HCT116 (cell line): ENCODE results near the gene LY6G6D. TPM values are rescaled to one million over a fixed set of nuclear protein-coding genes. Genes with fewer than 3 reads are reported as not detected.

Experiments
- ATAC-seq: fragments of 200-7000 bp; cut with Tn5 transposase; 2 replicates; pipeline ENCODE4 v1.9.1; 2020; ENCODE audit warnings: mild to moderate bottlenecking, moderate library complexity
- BruUV-seq: library from RNA; stranded (reverse); fragments of 400-500 nt; replicated peaks from 2 replicates; lab custom pipeline; 2021; lab: Mats Ljungman, UMichigan
- CTCF ChIA-PET: fragments of 300-600 bp; sonication (Branson Sonifier 250); formaldehyde crosslinking; loops from one replicate; lab custom pipeline; 2021; ENCODE audit warnings: antibody characterized with exemption; lab: Charles Lee
- POLR2A ChIA-PET: fragments of 300-600, 350-600 bp; sonication (Branson Sonifier 250); formaldehyde crosslinking; loops from one replicate; lab custom pipeline; 2021; ENCODE audit warnings: antibody characterized with exemption; lab: Charles Lee
- RAD21 ChIA-PET, 2 experiments: fragments of 300-600 bp; sonication (Branson Sonifier 250); formaldehyde crosslinking; loops; one replicate each; lab custom pipeline; 2023; ENCODE audit warnings: low total read pairs in 2 of 2; ENCODE audit not compliant: uncharacterized antibody in 2 of 2, unreplicated experiment in 2 of 2, low non-redundant PET in 1 of 2; lab: Charles Lee
- DNase-seq: peaks from one replicate; pipeline ENCODE4 v3.0.0-alpha.2; 2010; ENCODE audit warnings: low read depth, low spot score
- H2AFZ ChIP-seq: fragments of 200-600 bp; shearing (Covaris generic), sonication (generic); 2 replicates; pipeline ENCODE4 v1.6.1; 2017; ENCODE audit warnings: low read depth, mixed run types, mixed read lengths, antibody characterized with exemption, low read length; ENCODE audit not compliant: poor library complexity, severe bottlenecking
- H3K27ac ChIP-seq: 2 replicates; pipeline ENCODE4 v1.5.1; 2012; ENCODE audit warnings: low read depth, low read length
- H3K27me3 ChIP-seq: fragments of 200-600 bp; sonication (generic); 2 replicates; pipeline ENCODE4 v1.6.1; 2016; ENCODE audit warnings: mixed run types, low read length, mixed read lengths; ENCODE audit not compliant: insufficient read depth
- H3K36me3 ChIP-seq, 2 experiments: fragments of 200-500 bp in 1 of 2; fragments of 200-600 bp in 1 of 2; sonication (Bioruptor generic) in 1 of 2; sonication (generic) in 1 of 2; 2 replicates each; pipeline versions ENCODE4 v1.5.1 to v1.6.1; 2014 to 2016; ENCODE audit warnings: low read length in 2 of 2, inconsistent platforms in 1 of 2, mixed read lengths in 1 of 2, mixed run types in 1 of 2; ENCODE audit not compliant: insufficient read depth in 2 of 2, control insufficient read depth in 1 of 2
- H3K4me1 ChIP-seq, 2 experiments: fragments of 200-600 bp in 1 of 2; sonication (generic) in 1 of 2; 2 replicates each; pipeline versions ENCODE4 v1.5.1 to v1.6.1; 2012 to 2017; ENCODE audit warnings: low read length in 2 of 2, inconsistent platforms in 1 of 2, mild to moderate bottlenecking in 1 of 2, mixed read lengths in 1 of 2, mixed run types in 1 of 2, moderate library complexity in 1 of 2; ENCODE audit not compliant: insufficient read depth in 2 of 2, control insufficient read depth in 1 of 2
- H3K4me2 ChIP-seq: fragments of 200-600 bp; sonication (generic); 2 replicates; pipeline ENCODE4 v1.6.1; 2017; ENCODE audit warnings: mixed run types, low read length, mixed read lengths
- H3K4me3 ChIP-seq, 2 experiments: fragments of 200-600 bp in 1 of 2; sonication (generic) in 1 of 2; replicated peaks in 1 of 2; 2 replicates each; pipeline ENCODE4 v1.5.1; 2011 to 2016; ENCODE audit warnings: low read length in 2 of 2, control low read depth in 1 of 2, low read depth in 1 of 2, mild to moderate bottlenecking in 1 of 2, mixed read lengths in 1 of 2, mixed run types in 1 of 2
- H3K79me2 ChIP-seq: fragments of 200-600 bp; sonication (generic); 2 replicates; pipeline ENCODE4 v1.6.1; 2017; ENCODE audit warnings: mild to moderate bottlenecking, mixed run types, low read length, moderate library complexity, mixed read lengths; ENCODE audit not compliant: insufficient read depth
- H3K9ac ChIP-seq: fragments of 200-600 bp; sonication (generic); 2 replicates; pipeline ENCODE4 v1.6.1; 2016; ENCODE audit warnings: low read length, mixed read lengths
- H3K9me2 ChIP-seq: fragments of 200-600 bp; sonication (generic), shearing (Covaris generic); 2 replicates; pipeline ENCODE4 v1.6.1; 2017; ENCODE audit warnings: mixed run types, mild to moderate bottlenecking, moderate library complexity; ENCODE audit not compliant: insufficient read depth
- H3K9me3 ChIP-seq, 2 experiments: fragments of 200-500 bp in 1 of 2; fragments of 200-600 bp in 1 of 2; sonication (Bioruptor generic) in 1 of 2; sonication (generic) in 1 of 2; 2 replicates each; pipeline ENCODE4 v1.6.1; 2014 to 2017; ENCODE audit warnings: low read length in 2 of 2, mixed read lengths in 2 of 2, inconsistent platforms in 1 of 2, low read depth in 1 of 2, mild to moderate bottlenecking in 1 of 2, mixed run types in 1 of 2, moderate library complexity in 1 of 2; ENCODE audit not compliant: control insufficient read depth in 1 of 2, insufficient read depth in 1 of 2
- H4K20me1 ChIP-seq: fragments of 200-600 bp; sonication (generic), shearing (Covaris generic); 2 replicates; pipeline ENCODE4 v1.6.1; 2017; ENCODE audit warnings: mixed run types, mild to moderate bottlenecking, moderate library complexity; ENCODE audit not compliant: insufficient read depth
- CEBPB ChIP-seq: IDR thresholded peaks from 2 replicates; pipeline ENCODE4 v1.6.1; 2012; ENCODE audit warnings: low read depth
- EZH2 ChIP-seq: fragments of 200-600 bp; sonication (generic); IDR thresholded peaks from 2 replicates; pipeline ENCODE4 v1.6.1; 2017; ENCODE audit warnings: antibody characterized with exemption, mixed run types
- EZH2phosphoT487 ChIP-seq: fragments of 200-600 bp; IDR thresholded peaks from 2 replicates; pipeline ENCODE4 v1.6.1; 2018; ENCODE audit warnings: antibody characterized with exemption, borderline replicate concordance
- JUND ChIP-seq: IDR thresholded peaks from 2 replicates; pipeline ENCODE4 v1.6.1; 2012
- POLR2A ChIP-seq: IDR thresholded peaks from 2 replicates; pipeline ENCODE4 v1.7.0; 2011; ENCODE audit warnings: borderline replicate concordance; ENCODE audit not compliant: insufficient read depth, insufficient read length; ENCODE audit errors: extremely low read depth
- SP1 ChIP-seq: IDR thresholded peaks from 2 replicates; pipeline ENCODE4 v1.6.1; 2012; ENCODE audit warnings: low read depth
- ZFX ChIP-seq: fragments of 450-650 bp; IDR thresholded peaks from 2 replicates; pipeline ENCODE4 v1.6.1; 2017
- ZNF274 ChIP-seq: fragments of 200-500 bp; sonication (Bioruptor generic); IDR thresholded peaks from 2 replicates; pipeline ENCODE4 v1.6.1; 2014; ENCODE audit warnings: mild to moderate bottlenecking, low read depth, low read length, inconsistent platforms
- intact Hi-C: fragments of 100-400 bp; cut with micrococcal nuclease; formaldehyde crosslinking; loops from 2 replicates; pipeline ENCODE4 v1.10.0; 2022
- total RNA-seq: library from RNA; stranded (reverse); gene quantifications from one replicate; pipeline ENCODE4 v1.2.1, GENCODE V29; 2021; ENCODE audit not compliant: unreplicated experiment
- TF ChIP-seq, protein P1 (sequence below): IDR thresholded peaks from 2 replicates; pipeline ENCODE4 v1.6.1; 2012
- TF ChIP-seq, protein P2 (sequence below): IDR thresholded peaks from 2 replicates; pipeline ENCODE4 v1.6.1; 2012

Gene LY6G6D
- total RNA-seq, 1 experiment from 2014 or later = not detected

DNA sequence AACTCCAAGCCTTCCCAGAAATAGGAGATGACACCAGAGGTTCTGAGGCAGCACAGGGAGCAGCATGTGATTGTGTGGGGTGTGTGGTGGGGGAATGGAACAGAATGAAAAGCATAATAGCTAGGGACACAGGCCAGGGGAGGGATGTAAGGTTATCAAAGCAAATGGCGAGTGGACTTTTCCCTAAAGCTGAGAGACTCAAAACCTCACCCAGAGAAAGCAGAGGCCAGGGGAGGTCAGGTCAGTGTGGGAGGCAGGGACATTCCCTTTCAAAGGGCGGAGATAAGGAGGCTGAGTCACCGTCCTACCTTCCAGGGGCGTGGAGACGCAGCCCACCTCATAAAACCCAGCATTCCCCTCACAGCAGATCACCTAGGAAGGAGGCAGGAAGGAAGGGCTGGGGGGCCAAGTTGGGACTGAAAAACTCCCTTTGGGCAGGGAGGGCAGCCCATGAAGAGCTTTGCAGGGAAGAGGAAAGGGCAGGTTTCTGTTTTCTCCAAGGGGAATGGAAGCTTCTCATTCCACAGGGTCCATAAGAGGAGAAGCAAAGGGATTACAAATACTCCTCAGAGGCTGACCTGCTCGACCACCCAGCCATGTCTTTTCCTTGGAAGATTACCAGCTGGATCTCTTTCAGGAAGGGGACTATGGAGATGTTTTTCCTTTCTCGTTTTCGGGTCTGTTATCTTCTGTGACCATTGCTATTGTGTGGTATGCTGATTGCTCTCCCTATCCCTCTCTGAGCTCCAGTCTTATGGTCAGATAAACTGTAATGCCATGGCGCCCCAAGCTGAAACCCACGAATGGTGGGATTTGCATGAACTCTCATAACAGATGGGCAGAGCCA, 24.7 kb upstream of the LY6G6D start:
- ChIA-PET CTCF (interaction anchor here (0.7 to 1.3 kb wide), 4 partner anchors 13 to 172 kb away, joined by 3 to 7 read pairs (median 4); partner anchors contain the start of genes ABHD16A and NEU1), POLR2A (interaction anchor here (1.0 to 1.4 kb wide), 2 partner anchors 13 to 137 kb away, joined by 3 to 5 read pairs; partner anchors contain the start of genes ABHD16A and HSPA1B), RAD21 (no interaction called here)
- no peaks in the 10 kb centered on the region for H3K79me2 ChIP-seq
- H3K4me3 ChIP-seq = no peak overlapping the region
- peak; percentile 64 for ATAC-seq
- H3K27me3 ChIP-seq = no peaks in the 10 kb centered on the region
- no peaks in the 10 kb centered on the region for H4K20me1 ChIP-seq
- H3K4me1 ChIP-seq = peaks cover 11 to 16% of the 10 kb centered on the region in 2 experiments
- BruUV-seq = no TSS peak
- H2AFZ ChIP-seq = no peak overlapping the region
- peaks cover 13 to 25% of the 10 kb centered on the region in 2 experiments; a peak in 2 of 4 replicates for H3K36me3 ChIP-seq
- H3K4me2 ChIP-seq = peak overlapping the region; percentile 47
- H3K9me3 ChIP-seq = no peaks in the 10 kb centered on the region
- H3K9me2 ChIP-seq = no peaks in the 10 kb centered on the region
- H3K9ac ChIP-seq = peak overlapping the region; percentile 30; the same call in 1 of the 2 replicates
- peak overlapping the region; percentile 23 for H3K27ac ChIP-seq
- intact Hi-C loops = no loop called here
- no peak for TF ChIP-seq ZNF274
- no peak for TF ChIP-seq POLR2A
- TF ChIP-seq, protein P1, sequence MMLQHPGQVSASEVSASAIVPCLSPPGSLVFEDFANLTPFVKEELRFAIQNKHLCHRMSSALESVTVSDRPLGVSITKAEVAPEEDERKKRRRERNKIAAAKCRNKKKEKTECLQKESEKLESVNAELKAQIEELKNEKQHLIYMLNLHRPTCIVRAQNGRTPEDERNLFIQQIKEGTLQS = no peak
- TF ChIP-seq SP1 = no peak
- no peak for TF ChIP-seq EZH2
- TF ChIP-seq, protein P2, sequence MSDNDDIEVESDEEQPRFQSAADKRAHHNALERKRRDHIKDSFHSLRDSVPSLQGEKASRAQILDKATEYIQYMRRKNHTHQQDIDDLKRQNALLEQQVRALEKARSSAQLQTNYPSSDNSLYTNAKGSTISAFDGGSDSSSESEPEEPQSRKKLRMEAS = no peak
- no peak for TF ChIP-seq JUND
- no peak for TF ChIP-seq CEBPB
- no peak for TF ChIP-seq ZFX
- TF ChIP-seq EZH2phosphoT487 = no peak
- no peak for DNase-seq
